Measurements from ENCODE around the gene SLC7A11. TPM values are rescaled to one million over a fixed set of nuclear protein-coding genes. Genes with fewer than 3 reads are reported as not detected.

Gene SLC7A11
- total and polyA plus RNA-seq, 2 of the 4 experiments (the other 2 are of a cell fraction), result 8.3 to 24.7 TPM

GRCh38 chr4:138277133-138277532 is 35.0 kb upstream of the SLC7A11 start:
- WGBS, 2 experiments (ENCODE audit: extremely low coverage in 2 of 2, insufficient read length in 1 of 2), result no CpG with 5 or more reads among the region's 2 CpGs
- intact Hi-C loops (cut with micrococcal nuclease), result no loop called here
- POLR2A ChIA-PET (ENCODE audit: unreplicated experiment), result no interaction called here

More at GRCh38 chr4:138277133-138277532, 35.0 kb upstream of the SLC7A11 start:
- Histone ChIP-seq H3K9me1 (ENCODE audit: insufficient read depth, low read length) (peaks cover 4% of the 10 kb centered on the region; the same call in 1 of the 2 replicates), H2BK15ac (ENCODE audit: low read depth, low read length) (no peak overlapping the region), H3K4me2 (ENCODE audit: low read depth, low read length) (no peak overlapping the region), H4K91ac (ENCODE audit: insufficient read depth, low read depth, low read length) (no peak overlapping the region), H3K14ac (replicated peaks; ENCODE audit: low read depth, low read length) (no peak overlapping the region), H3K79me1 (ENCODE audit: low read depth in 1 of 2, low read length in 2 of 2) (no peaks in the 10 kb centered on the region), H4K8ac (ENCODE audit: low read depth in 2 of 2, low read length in 2 of 2) (0 out of 4 replicates have a peak overlapping the region, but pooled peaks of 1 of the 2 experiments have one; percentile 21), H3K56ac (ENCODE audit: extremely low read depth, insufficient read depth, low read length) (no peak overlapping the region; the same call in 1 of the 2 replicates), H4K5ac (ENCODE audit: low read depth, low read length) (no peak overlapping the region), H3K27me3 (ENCODE audit: control insufficient read depth, insufficient read depth, low read length) (no peaks in the 10 kb centered on the region), H2BK20ac (ENCODE audit: low read depth, low read length) (peak overlapping the region; percentile 22), H3K18ac (ENCODE audit: low read depth, low read length) (no peak overlapping the region), H2AK5ac (ENCODE audit: low read depth, low read length) (peak overlapping the region; percentile 7; the same call in 1 of the 2 replicates), H3K36me3 (ENCODE audit: control insufficient read depth, insufficient read depth, low read length) (no peaks in the 10 kb centered on the region), H3K9me3 (ENCODE audit: control insufficient read depth, insufficient read depth, low read length) (no peaks in the 10 kb centered on the region), H3K23ac (ENCODE audit: low read depth, low read length) (no peak overlapping the region), H2AK9ac (replicated peaks; ENCODE audit: low read depth, low read length, poor library complexity) (no peak overlapping the region), H3K4ac (ENCODE audit: low read depth, low read length) (no peak overlapping the region), H3K27ac (ENCODE audit: insufficient read depth, low read length) (no peak overlapping the region), H4K20me1 (ENCODE audit: insufficient read depth, low read length) (no peaks in the 10 kb centered on the region), H2BK120ac (ENCODE audit: low read depth, low read length) (peak overlapping the region; percentile 28; the same call in 1 of the 2 replicates), H2BK5ac (ENCODE audit: low read depth, low read length, poor library complexity, severe bottlenecking) (no peak overlapping the region), H3K9ac (ENCODE audit: low read depth, low read length) (no peak overlapping the region), H3K4me1 (ENCODE audit: control insufficient read depth, insufficient read depth, low read length) (peaks cover 3% of the 10 kb centered on the region; the same call in 1 of the 2 replicates), H2AFZ (replicated peaks; ENCODE audit: low read length, poor library complexity) (no peak overlapping the region), H3K4me3 (ENCODE audit: insufficient read depth, low read depth, low read length) (no peak overlapping the region)
- CTCF ChIA-PET, result no interaction called here
- BruUV-seq (replicated peaks), result no TSS peak
- dilution Hi-C loops (cut with HindIII; ENCODE audit: low sequenced_read_pairs, unreplicated experiment), result no loop called here
- DNase-seq, result no peak
- no peak for TF ChIP-seq MAZ (IDR thresholded peaks at IDR 0.05; ENCODE audit: borderline replicate concordance, low read depth, low read length)
- TF ChIP-seq NFE2L2 (IDR thresholded peaks at IDR 0.05; ENCODE audit: low read depth, low read length), result no peak
- no peak for TF ChIP-seq MAFK (IDR thresholded peaks at IDR 0.05; ENCODE audit: low read depth, low read length)
- TF ChIP-seq MXI1 (IDR thresholded peaks at IDR 0.05; ENCODE audit: borderline replicate concordance, low read depth, low read length), result no peak
- peak; percentile 31 for ATAC-seq (ENCODE audit: low read depth)
- in situ Hi-C loops (cut with MboI; ENCODE audit: low sequenced_read_pairs), result no loop called here

Measured in IMR-90 (cell line).